GM19395 (cell line): ENCODE results near the gene L2HGDH.

Source experiments
- ATAC-seq: cut with Tn5 transposase; IDR thresholded peaks from one replicate; pipeline ENCODE4 v1.9.1; 2021; ENCODE audit warnings: mild to moderate bottlenecking, moderate library complexity; ENCODE audit not compliant: unreplicated experiment

L2HGDH gene

DNA sequence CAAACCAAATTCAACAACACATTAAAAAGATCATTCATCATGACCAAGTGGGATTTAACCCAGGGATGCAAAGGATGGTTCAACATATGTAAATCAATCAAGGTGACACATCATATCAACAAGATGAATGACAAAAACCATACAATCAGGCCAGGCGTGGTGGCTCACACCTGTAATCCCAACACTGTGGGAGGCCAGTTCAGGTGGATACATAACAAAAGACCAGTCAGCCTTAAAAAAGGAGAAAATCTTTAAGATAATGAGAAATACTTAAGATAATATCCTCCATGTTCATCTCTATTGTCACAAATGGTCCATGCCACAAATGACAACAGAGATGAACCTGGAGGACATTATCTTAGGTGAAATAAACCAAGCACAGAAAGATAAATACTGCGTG, 12.4 kb downstream of the L2HGDH start:
- no peak for ATAC-seq

DNA sequence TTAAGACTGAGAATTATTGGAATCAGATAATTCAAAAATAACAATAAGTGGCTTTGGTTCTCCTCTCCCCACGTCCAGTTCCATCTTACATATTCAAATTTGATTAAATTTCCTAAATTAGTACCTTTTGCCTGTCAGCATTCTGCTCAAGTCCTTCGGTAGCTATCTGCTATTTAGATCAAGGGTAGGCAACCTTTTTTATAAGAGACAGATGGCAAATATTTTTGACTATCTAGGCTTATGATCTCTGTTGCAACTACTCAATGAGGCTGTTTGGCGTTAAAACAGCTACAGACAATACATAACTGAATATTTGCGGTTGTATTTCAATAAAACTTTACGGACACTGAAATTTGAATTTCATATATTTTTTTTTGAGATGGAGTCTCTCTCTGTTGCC, 21.7 kb downstream of the L2HGDH start:
- ATAC-seq = no peak

DNA sequence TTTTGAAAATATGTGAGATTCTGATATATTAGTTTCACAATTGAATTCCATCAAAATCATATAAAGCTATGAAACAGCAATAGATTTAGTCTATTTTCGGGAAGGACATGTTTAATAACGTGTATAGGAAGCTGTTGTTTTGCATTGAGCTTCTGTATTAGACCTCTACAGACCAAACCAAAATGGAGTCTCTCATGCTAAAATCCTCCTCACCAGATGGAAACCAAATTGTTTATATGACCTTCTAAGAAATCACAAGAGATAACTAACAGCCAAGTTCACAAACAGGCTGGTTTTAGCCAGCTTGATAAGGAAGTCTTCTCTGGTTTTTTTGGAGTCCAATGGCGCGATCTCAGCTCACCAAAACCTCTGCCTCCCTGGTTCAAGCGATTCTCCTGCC, 23.9 kb downstream of the L2HGDH start:
- no peak for ATAC-seq

DNA sequence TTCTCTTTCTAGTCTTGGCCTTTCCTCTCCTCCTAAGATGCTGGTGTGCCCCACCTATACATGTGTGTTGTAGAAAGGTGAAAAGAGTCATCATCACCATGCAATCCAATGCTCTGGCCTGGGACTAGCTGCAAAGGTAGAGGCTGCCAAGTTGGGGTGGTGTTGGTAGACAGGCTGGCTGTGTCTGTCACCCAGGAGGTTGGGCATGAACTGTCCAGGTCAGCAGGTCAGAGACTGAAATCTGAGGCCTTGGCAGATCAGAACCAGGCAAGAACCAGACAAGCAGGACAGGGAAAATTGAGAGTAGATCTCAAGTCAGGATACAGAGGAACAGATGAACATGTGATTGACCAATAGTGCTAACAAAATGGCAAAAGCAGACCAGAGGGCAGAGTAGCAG, 26.2 kb downstream of the L2HGDH start:
- ATAC-seq = no peak

DNA sequence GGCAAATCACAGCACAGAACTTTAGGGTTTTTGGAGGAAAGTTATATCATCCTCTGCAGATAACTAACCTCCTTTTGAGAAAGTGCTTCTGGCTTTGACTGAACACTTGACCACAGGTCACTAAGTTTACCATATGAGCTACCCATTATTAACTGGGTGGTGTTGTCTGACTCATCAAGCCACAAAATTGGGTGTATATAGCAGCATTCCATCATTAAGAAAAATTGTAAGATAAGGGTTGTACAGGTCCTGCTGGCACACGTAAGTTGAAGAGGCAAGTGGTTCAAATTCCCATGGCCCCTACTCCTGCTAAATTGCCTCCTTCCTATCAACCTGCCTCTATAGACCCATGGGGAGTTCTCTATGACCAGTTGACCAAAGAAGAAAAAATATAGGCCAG, 39.5 kb downstream of the L2HGDH start:
- no peak for ATAC-seq

DNA sequence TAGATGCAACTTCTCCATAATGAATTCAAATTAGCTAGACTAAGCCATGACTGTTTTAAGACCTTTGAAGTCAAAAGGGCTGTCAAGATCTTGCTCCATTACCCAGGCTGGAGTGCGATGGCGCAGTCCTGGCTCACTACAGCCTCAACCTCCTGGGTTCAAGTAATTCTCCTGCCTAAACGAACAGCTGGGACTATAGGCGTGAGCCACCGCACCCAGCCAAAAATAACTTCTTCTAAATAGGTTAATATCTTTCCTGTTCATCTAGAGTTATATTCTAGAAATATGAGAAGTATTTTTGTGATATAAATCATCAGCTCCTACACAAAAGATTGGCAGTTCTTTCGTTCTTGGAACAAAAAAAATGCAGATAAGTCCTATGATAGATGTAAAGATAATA, 41.1 kb downstream of the L2HGDH start:
- ATAC-seq = no peak

DNA sequence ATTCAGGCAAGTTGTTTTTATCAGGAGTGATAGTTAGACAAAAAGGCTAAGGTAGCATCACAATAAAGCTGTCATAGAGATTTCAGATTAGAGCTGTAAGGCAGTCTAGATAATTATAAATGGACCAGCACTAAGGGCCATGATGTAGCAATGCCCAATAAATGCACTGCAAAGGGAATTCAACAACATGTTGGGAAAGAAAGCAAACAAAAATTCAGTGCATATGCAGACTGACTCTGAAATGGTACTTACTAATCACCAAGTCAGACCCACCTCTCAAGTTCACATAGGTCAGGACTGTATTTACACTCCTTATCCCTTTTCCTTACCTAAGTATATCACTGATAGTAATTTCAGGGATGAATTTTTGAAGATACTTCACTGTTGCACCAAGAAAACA, 47.0 kb downstream of the L2HGDH start:
- ATAC-seq = no peak

DNA sequence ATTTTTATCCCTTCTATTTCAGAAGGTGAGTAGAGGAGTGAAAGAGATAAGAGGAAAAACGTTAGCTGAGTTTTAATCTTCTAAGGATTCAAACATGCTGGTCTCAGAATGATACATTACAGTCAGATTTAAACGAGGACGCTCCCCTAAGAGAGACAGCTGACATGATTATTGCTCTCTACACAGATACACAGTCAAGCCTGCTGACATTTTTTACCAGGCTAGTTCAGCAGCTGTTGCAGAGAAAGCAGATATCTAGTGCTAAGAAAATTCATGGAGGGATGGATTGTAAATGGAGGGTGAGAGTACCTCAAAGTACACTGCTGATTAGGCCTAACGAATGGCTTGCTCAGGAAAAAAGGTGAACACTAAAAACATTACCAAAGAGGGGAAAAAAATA, 48.7 kb downstream of the L2HGDH start:
- ATAC-seq = no peak

DNA sequence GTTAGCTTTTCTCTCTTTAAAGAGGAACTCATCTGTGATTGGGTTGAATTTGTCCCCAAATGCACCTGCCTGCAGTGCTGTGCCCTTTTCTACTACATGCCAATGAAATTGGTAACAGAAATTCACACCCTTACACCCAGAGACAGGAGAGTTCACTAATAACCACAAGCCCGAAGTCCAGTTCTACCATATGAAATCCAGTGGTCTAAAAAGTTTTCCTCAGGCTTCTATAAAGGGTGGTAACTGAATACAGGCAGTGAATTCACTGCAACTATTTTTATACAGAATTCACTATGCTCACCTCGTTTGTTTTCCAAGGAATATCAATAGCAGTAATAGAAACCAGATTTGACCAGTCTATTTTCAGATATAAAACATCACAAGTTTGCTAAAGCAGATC, 49.2 kb downstream of the L2HGDH start:
- ATAC-seq = no peak

DNA sequence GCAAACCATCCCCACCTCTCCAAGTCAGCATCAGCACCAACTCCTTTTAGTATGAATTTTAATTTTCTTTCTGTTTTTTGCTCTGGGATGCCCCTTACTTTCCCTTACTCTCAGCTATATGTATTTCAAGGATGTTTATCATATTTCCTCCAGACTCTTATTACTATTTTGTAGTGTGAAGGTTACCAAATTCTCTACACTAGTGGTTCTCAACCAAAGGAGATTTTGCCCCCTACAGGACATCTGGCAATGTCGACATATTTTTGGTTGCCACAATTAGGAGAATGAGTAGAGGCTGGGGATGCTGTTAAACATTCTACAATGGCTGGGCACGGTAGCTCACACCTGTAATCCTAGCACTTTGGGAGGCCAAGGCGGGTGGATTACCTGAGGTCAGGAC, 51.5 kb downstream of the L2HGDH start:
- no peak for ATAC-seq

DNA sequence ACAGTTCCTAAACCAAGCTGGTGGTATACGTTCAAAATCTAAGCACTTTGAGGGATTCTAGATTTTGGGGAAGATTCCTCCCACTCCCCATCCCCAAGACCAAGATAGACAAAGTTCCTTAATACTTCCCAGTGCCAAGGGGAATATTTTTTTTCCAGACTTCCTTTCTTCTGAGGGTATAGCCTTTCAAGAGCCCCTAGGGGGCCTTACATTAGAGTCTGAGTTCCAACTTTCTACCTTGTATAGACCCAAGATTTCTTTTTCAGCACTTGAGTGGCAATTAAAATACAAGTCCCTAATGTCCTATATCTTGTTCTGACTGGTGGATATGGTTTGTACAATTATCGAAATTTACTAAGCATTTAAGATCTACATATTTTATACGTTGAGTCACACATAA, 52.0 kb downstream of the L2HGDH start:
- no peak for ATAC-seq

DNA sequence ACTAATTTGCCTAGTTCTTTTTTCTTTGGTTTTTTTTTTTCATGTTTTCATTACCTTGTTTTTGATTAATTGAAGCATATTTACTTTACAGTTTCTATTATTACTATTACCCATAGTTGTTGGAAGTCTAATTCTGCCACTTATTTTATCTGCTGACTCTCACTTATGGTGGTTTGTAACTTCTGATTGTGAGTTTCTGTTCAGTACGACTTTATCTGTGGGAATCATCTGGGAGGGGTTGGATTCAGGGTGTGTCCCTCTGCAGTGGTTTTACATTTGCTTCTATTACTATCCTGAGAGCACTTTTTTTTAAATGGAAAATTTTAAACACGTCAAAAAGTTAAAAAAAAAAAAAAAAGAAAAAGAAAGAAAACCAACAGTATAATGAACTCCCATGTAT, 54.3 kb downstream of the L2HGDH start:
- ATAC-seq = no peak

DNA sequence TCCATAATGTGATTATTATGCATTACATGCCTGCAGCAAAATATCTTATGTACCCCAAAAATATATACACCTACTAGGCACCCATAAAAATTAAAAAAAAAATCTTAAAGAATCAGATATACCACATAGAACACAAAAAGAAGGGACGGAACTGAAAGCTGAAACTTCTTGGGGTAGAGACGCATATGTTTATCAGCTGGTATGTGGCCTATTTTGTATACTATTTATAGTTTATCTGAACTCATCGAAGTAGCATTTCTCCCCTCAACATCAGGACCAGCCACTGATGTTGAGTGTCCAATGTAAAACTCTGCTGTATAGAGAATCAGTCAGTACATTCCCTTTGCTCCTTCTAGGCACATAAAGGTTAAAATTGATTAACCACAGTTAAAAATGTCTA, 57.8 kb downstream of the L2HGDH start:
- no peak for ATAC-seq

DNA sequence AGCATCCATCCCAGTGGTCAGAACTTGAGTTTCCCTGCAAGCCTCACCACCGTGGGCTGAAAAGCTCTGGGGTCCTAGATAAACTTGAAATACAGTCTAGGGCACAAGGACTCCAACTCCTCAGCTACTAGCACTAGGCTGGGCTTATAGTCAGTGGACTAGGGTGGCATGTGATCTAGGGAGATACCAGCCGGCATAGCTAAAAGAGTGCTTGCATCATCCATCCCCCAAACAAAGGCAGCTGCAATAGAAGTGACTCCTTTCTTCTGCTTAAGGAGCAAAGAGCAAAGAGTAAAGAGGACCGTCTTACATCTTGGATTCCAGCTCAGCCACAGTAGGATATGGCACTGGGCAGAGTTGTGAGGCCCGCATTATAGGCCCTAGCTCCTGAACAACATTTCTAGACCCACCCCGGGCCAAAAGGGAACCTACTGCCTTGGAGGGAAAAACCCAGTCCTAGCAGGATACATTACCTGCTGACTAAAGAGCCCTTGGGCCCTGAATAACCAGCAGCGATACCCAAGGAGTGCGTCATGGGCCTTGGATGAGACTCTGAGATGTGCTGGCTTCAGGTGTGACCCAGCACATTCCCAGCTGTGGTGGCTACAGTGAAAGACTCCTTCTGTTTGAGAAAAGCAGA, 62.8 kb downstream of the L2HGDH start:
- ATAC-seq = no peak

DNA sequence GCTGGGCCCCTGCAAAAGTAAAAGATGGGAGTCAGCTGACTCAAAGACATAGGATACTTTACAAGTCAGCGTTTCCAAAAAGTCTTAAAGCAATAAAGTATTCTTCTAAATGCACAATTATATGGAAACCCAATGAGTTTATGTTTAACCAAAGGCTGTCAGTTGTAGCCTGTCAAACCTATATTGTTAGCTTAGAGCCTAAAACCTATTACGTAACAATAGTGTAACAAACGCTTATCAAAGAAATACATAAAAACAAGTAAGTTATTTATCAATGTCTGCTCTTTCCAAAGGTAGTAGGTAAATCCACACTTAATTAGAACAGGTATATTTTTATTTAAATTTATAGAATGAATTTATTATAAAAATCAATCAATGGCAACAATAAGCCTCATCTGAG, 64.8 kb downstream of the L2HGDH start:
- no peak for ATAC-seq

DNA sequence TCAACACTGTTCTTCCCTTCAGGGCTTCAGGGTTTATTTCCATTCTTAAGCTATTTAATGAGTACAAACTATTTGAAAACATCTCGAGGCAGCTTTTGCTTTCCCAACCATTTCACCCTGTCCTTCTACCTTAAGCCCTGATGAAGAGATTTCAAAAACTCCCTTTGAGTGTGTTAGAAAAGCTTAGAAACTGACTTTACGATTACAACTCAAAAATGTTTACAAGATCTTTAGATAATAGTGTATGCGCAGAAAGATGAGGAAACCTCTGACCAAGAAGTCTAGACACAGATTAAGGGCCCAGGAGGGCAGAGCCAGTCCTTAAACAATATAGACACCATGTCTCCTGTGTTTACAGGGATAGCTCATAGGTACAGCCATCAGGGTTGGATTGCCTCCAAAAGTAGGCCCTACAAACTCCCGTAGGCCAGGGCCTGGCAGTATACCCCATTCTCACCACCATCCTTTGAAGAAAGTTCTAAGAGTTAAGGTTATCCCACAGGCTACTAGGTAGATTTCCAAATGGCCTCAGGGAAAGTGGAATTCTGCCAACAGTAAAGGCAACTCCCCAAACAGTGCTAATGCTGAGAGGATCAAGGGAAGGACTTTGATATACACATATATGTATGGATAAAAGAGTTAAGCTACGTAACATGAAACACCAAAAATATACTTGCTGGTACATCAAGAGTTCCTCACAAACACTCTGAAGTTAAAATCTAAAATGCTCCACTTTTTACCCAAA, 69.3 kb downstream of the L2HGDH start:
- no peak for ATAC-seq

DNA sequence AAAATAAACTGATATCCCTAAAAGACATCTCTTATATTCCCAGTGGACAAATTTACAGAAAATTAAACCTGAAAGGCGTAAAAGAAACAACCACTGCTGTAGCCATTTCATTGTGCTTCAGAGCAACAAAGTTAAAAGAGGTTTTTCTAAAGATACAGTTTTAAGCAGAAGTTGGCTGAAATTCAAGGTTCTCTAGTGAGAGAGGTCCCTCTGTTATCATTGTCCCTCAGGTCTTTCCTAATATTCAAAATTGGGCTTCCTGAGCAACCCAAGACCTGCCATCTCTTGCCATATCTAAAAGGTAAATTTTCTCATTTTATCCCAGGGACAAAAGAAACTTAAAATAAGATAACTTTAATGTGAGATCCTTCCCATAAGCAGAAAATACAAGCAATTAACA, 69.9 kb downstream of the L2HGDH start:
- ATAC-seq = no peak

DNA sequence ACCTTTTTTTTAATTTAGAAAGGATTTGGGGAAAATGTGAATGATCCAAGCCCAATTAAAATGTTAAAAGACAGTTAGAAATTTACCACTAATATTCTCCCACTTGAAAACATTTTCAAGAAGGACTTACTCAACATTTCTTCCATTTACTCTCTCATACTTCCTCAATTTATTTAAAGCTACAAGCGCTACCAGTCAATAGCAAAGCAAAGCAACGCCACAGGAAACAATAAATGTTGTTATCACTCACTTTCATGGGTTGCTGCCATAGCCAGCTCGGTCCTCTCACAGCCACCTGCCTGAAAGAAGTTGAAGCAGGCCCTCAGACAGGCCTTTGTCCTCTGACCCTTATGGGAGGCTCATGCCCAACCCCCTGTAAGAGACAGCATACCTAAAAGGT, 74.6 kb downstream of the L2HGDH start:
- ATAC-seq = no peak

DNA sequence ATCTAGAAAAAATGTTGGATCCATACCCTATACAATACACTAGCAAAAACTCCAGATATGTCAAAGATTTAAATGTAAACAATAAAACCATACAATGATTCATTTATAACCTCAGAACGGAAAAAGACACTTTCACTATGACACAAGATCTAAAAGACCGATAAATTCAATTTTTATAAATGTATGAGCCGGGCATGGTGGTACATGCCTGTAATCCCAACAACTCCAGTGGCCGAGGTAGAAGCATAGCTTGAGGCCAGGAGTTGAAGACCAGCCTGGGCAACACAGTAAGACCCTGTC, 78.1 kb downstream of the L2HGDH start:
- no peak for ATAC-seq

DNA sequence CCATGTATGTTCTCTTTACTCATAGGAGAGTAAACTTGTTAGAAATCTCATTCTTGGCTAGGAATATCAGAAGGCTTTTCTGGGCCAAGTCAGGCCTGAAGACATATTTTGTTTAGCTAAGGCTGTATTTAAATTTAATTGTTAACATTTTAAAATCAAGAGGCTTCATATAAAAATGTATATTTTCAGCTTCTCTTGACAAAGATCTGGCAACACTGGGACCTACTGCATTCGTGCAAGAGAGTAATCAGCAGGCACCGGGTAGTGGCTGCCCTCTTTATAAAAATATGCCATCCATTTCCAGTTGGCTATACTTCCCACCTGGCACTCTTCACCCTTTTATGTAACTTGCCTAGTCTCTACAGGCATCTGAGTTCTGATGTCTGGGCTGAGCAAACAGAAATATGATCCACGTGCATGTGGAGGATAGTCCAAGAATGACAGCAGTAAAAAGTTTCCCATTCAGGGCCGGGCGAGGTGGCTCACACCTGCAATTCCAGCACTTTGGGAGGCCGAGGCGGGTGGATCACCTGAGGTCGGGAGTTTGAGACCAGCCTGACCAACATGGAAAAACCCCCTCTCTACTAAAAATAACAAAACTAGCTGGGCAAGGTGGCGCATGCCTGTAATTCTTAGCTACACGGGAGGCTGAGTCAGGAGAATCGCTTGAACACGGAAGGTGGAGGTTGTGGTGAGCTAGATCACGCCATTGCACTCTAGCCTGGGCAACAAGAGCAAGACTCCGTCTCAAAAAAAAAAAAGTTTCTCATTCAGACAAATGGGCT, 78.7 kb downstream of the L2HGDH start:
- ATAC-seq = no peak

DNA sequence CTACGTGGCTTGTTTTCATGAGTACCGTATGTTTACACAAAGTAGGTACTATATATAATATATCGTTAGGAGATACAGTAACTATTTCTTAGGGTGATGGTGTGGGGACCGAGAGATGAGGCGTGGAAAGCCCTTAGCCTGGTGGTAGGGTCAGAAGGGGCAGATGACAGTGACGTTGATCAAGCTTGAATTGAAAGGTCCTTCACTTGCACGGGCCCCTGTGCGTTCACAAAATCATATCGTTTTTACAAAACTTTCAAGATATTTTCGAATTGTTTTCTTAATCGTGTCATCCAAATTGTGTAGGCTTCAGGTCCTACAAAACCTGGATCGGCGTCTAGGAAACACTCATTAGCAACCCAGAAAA, 79.8 kb downstream of the L2HGDH start:
- ATAC-seq = no peak

DNA sequence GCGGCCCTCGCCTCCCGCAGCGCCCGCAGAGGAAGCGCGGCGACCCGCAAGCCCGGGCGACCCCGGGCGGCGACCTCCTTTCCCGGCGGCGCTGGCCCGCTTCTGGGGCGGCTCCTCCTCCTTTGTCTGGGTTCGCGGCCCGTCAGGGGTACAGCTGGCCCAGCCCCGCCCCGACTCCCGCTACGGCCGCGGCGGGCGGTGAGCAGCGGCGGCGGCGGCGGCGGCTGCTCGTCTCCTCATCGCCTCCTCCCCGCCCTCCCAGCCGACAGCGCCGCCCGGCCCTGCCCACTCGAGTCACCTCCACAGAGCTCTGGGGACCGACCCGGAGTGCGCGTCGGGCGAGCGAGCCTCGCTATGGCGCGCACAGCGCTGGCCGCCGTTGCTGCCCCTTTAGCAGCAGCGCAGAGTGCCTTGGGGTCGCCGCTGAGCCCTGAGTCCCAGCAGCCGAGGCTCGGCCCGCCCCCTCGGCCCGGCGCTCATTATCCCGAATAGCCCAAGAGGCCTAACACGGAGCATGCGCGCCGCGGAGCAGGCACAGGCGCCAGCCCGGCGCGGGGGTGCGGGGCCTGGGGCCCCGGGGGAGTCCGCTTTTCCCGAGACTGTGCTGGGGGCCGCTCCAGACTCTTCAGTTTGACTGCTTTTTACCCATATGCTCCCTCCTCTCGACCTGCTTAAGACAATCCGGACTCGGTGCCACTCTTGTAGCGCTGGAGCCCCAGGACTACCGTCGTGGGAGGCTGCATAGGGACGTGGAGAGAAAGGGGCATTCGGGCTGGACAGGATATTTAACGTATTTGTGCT, 80.4 kb downstream of the L2HGDH start, which contains the start of gene SOS2:
Gene SOS2 (minus strand): TSS at position 104 of the 801 bp plus-strand sequence. CDS start 295 bp downstream, outside the sequence.
- peak; percentile 83 for ATAC-seq
